ENCODE data around the gene ZMYM2. TPM values are rescaled to one million over a fixed set of nuclear protein-coding genes. Genes with fewer than 3 reads are reported as not detected.

The ZMYM2 gene
- total RNA-seq, 6 experiments from 2014 or later: 17.1 to 35.2 (median 25.9) TPM

- Histone ChIP-seq H3K4me3 (no peak overlapping the region), H3K27me3 (no peaks in the 10 kb centered on the region), H3K9me3 (peaks cover 0 to 7% (median 0%) of the 10 kb centered on the region in 4 donors), H3K4me1 (no peaks in the 10 kb centered on the region), H3K36me3 (peaks cover 0 to 2% (median 0%) of the 10 kb centered on the region in 4 donors), H3K27ac (no peak overlapping the region)
- WGBS (ENCODE audit: insufficient coverage, low coverage, low lambda C conversion rate, missing lambda C conversion rate): 90% methylated on average over 3 of the region's 3 CpGs
- intact Hi-C loops (cut with DNase I): no loop called here
- ATAC-seq (no peak), DNase-seq (no peak)
- TF ChIP-seq CTCF (IDR thresholded peaks at IDR 0.05): no peak
- TF ChIP-seq POLR2A (IDR thresholded peaks at IDR 0.05): no peak
Observed at GRCh38 chr13:20016649-20017364, 58.3 kb downstream of the ZMYM2 start.

- Histone ChIP-seq H3K36me3 (peaks cover 0 to 2% (median 0%) of the 10 kb centered on the region in 4 donors), H3K27me3 (no peaks in the 10 kb centered on the region), H3K4me3 (no peak overlapping the region), H3K9me3 (peaks cover 0 to 7% (median 0%) of the 10 kb centered on the region in 4 donors), H3K4me1 (no peaks in the 10 kb centered on the region), H3K27ac (no peak overlapping the region)
- DNase-seq: no peak
- TF ChIP-seq POLR2A (IDR thresholded peaks at IDR 0.05) (no peak), CTCF (IDR thresholded peaks at IDR 0.05) (no peak)
- 100% methylated on average over 1 of the region's 1 CpG for WGBS (ENCODE audit: insufficient coverage, low coverage, low lambda C conversion rate, missing lambda C conversion rate)
- no peak for ATAC-seq
- intact Hi-C loops (cut with DNase I): no loop called here
Observed at GRCh38 chr13:20017365-20017711, 58.8 kb downstream of the ZMYM2 start.

GRCh38 chr13:20019043-20019442 lies 60.5 kb downstream of the ZMYM2 start:
- Histone ChIP-seq H3K4me1 (no peaks in the 10 kb centered on the region), H3K9me3 (peaks cover 0 to 7% (median 0%) of the 10 kb centered on the region in 4 donors), H3K4me3 (no peak overlapping the region), H3K27ac (no peak overlapping the region), H3K36me3 (peaks cover 0 to 2% (median 0%) of the 10 kb centered on the region in 4 donors), H3K27me3 (no peaks in the 10 kb centered on the region)
- 94% methylated on average over 2 of the region's 2 CpGs for WGBS (ENCODE audit: insufficient coverage, low coverage, low lambda C conversion rate, missing lambda C conversion rate)
- no peak for DNase-seq
- TF ChIP-seq CTCF (IDR thresholded peaks at IDR 0.05): no peak
- no peak for TF ChIP-seq POLR2A (IDR thresholded peaks at IDR 0.05)
- no peak for ATAC-seq
- intact Hi-C loops (cut with DNase I): no loop called here

- ATAC-seq (no peak), DNase-seq (no peak)
- Histone ChIP-seq H3K4me3 (no peak overlapping the region), H3K36me3 (peaks cover 0 to 17% (median 3%) of the 10 kb centered on the region in 4 donors), H3K4me1 (no peaks in the 10 kb centered on the region), H3K9me3 (no peaks in the 10 kb centered on the region), H3K27me3 (no peaks in the 10 kb centered on the region), H3K27ac (no peak overlapping the region)
- TF ChIP-seq POLR2A (IDR thresholded peaks at IDR 0.05) (no peak), CTCF (IDR thresholded peaks at IDR 0.05) (no peak)
- intact Hi-C loops (cut with DNase I): no loop called here
- WGBS (ENCODE audit: insufficient coverage, low coverage, low lambda C conversion rate, missing lambda C conversion rate): 65% methylated on average over 2 of the region's 2 CpGs
Observed at GRCh38 chr13:20024702-20025101, 66.2 kb downstream of the ZMYM2 start.
